Dermis microvascular lymphatic vessel endothelial cell (primary cell): ENCODE data around the gene ARVCF. TPM values are rescaled to one million over a fixed set of nuclear protein-coding genes. Genes with fewer than 3 reads are reported as not detected.

Experiments
- DNase-seq, 2 donors: peaks; one replicate each; pipeline versions ENCODE4 v3.0.0 to v3.0.0-alpha.2; 2010; ENCODE audit warnings: low read depth in 2 of 2
- total RNA-seq: library from RNA; depleted of rRNA; stranded (reverse); fragments of >200 nt; gene quantifications from 2 replicates; pipeline ENCODE4 v1.2.1, GENCODE V29; 2014

Gene ARVCF
- total RNA-seq, 1 donor from 2014 or later: 60.0 TPM

- DNase-seq: peak in 1 of 2 donors; percentile 44
Measured at GRCh38 chr22:20000246-20001081, 16.2 kb downstream of the ARVCF start.

GRCh38 chr22:19998991-19999820 lies 17.4 kb downstream of the ARVCF start:
- no peak for DNase-seq

- peak in 1 of 2 donors; percentile 58 for DNase-seq
Measured at GRCh38 chr22:19998232-19998951, 18.2 kb downstream of the ARVCF start.

- DNase-seq: no peak
Measured at GRCh38 chr22:19997561-19998231, 18.9 kb downstream of the ARVCF start.

- DNase-seq: no peak
Measured at GRCh38 chr22:19996694-19997384, 19.8 kb downstream of the ARVCF start.

GRCh38 chr22:19995611-19996339 lies 20.8 kb downstream of the ARVCF start:
- no peak for DNase-seq

GRCh38 chr22:19994851-19995610 lies 21.6 kb downstream of the ARVCF start:
- no peak for DNase-seq

- DNase-seq: no peak
Measured at GRCh38 chr22:19993926-19994325, 22.7 kb downstream of the ARVCF start.

GRCh38 chr22:19992921-19993355 lies 23.7 kb downstream of the ARVCF start:
- DNase-seq: no peak

GRCh38 chr22:19992481-19992911 lies 24.1 kb downstream of the ARVCF start:
- no peak for DNase-seq

GRCh38 chr22:19991645-19992451 lies 24.8 kb downstream of the ARVCF start:
- no peak for DNase-seq

- DNase-seq: no peak
Measured at GRCh38 chr22:19991395-19991644, 25.3 kb downstream of the ARVCF start.

GRCh38 chr22:19990609-19991394 lies 25.8 kb downstream of the ARVCF start:
- DNase-seq: no peak

- DNase-seq: no peak
Measured at GRCh38 chr22:19990188-19990587, 26.4 kb downstream of the ARVCF start.

- DNase-seq: no peak
Measured at GRCh38 chr22:19989725-19990067, 26.9 kb downstream of the ARVCF start.

- DNase-seq: no peak
Measured at GRCh38 chr22:19988965-19989724, 27.5 kb downstream of the ARVCF start.

GRCh38 chr22:19988331-19988808 lies 28.3 kb downstream of the ARVCF start:
- no peak for DNase-seq
